NCI-H446 (cell line): Measurements from ENCODE around the gene PHOSPHO2.
A peak's percentile ranks its signal among the peaks of the same experiment; 100 is the strongest.
"Not testable (repeated sequence)": the region's sequence is repeated elsewhere in the genome, so short reads cannot be mapped to it uniquely, and the experiment has no call there.

Source experiments
- DNase-seq, 2 experiments: peaks; one replicate each; lab custom pipeline; 2025; lab: John Stamatoyannopoulos, UW

The PHOSPHO2 gene

DNA sequence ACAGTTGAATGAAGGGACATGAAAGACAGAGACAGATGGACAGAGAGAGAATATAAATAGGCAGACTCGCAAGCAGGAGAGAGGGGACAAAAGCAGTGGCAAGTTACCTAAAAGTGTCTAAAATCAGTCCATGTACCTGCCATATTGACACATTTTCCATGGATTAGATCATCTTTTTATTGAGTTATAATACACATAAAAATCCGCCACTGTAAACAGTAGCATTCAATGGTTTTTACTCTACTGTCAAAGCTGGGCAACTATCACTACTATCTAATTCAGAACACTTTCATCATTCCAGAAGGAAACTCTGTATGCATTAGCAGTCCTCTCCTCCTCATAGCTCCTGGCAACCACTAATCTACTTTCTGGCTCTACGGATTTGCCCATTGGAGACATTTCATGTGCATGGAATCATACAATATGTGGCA is 10.1 kb upstream of the PHOSPHO2 start:
- DNase-seq: no peak

DNA sequence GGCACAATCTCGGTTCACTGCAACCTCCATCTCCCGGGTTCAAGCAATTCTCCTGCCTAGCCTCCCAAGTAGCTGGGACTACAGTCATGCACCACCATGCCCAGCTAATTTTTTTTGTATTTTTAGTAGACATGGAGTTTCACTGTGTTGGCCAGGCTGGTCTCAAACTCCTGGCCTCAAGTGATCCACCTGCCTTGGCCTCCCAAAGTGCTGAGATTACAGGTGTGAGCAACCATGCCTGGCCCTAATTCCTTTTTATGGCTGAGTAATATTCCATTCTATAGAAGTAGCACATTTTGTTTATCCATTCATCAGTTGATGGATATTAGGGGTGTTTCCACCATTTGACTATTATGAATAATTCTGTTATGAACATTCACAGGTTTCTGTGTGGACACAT is 9.6 kb upstream of the PHOSPHO2 start:
- not testable (repeated sequence) for DNase-seq

DNA sequence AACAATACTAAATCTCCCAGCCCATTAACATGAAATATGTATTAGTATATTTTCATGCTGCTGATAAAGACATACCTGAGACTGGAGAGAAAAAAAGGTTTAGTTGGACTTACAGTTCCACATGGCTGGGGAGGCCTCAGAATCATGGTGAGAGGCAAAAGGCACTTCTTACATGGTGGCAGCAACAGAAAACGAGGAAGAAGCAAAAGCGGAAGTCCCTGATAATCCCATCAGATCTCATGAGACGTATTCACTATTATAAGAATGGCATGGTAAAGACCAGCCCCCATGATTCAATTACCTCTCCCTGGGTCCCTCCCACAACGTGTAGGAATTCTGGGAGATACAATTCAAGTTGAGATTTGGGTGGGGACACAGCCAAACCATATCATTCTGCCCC is 7.4 kb upstream of the PHOSPHO2 start:
- not testable (repeated sequence) for DNase-seq

DNA sequence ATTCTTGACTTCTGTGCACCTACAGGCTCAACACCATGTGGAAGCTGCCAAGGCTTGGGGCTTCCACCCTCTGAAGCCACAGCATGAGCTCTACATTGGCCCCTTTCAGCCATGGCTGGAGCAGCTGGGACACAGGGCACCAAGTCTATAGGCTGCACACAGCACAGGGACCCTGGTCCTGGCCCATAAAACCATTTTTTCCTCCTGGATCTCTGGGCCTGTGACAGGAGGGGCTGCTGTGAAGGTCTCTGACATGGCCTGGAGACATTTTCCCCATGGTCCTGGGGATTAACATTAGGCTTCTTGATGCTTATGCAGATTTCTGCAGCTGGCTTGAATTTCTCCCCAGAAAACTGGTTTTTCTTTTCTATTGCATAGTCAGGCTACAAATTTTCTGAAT is 6.3 kb upstream of the PHOSPHO2 start:
- DNase-seq: not testable (repeated sequence)

DNA sequence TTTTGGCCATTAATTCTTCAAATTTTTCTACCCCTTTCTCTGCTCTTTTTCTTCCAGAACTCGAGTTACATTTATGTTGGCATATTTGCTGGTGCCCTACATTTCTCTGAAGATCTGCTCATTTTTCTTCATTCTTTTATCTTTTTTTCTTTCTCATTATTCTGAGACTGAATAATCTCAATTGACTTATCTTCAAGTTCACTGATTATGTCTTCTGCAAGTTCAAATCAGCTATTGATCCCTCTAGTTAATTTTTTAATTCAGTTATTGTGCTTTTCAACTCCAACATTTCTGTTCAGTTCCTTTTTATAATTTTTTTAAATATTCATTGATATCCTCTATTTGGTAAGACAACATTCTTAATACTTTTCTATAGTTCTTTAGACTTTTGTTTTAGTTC is 3.3 kb upstream of the PHOSPHO2 start:
- no peak for DNase-seq

DNA sequence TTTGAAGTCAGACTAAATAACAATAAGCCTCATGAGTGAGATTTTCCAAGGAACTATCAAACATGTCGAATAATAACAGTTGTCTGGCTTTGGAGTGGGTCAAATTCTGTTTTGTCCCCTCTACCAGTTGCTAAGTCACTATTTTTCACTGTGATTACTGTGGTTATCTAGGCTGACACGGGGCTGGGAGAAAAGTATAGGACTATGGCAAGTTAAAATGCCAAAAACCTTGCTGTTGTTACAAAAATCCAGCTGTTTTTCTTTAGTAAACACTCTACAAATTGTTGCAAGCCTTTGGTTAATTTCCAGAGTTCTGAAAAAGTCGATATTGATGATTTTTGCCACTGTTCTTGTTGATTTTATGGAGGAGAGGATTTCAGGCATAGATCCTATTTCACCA is 1.6 kb upstream of the PHOSPHO2 start:
- no peak for DNase-seq

DNA sequence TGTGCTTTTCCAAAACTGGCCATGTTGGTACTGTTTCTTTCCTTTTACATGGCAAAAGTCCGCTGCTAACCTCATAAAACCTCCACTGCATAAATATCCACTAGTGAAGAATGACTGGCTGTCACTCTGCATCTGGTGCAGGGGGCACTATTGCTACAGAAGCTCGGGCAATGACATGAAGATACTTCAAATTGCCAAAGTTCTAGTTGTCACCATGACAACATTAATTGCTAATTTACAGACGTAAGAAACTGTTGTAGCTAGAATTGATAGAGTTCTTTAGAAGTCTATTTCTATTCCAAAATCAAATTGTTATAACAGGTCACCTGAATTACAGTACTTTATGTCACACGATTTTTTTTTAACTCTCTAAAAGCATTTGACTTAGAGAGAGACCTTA is 909 bp upstream of the PHOSPHO2 start:
- DNase-seq: peak in 1 of 2 experiments; percentile 8

DNA sequence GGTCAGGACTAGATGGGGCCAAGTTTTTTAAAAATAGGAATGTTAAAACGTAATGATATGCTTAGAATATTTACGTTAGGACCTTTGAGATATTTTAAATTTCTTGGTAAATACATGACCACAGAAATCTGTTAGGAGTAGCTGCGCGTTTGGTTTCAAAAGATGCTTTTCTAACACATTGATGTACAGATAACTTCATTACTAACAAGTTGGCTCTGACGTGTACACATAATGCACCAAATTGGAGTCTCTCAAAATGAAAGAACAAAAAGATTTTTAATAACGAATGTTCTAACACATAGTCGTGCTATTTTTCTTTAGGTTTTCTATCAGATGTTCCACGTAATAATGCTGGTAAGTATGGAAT is 608 bp downstream of the PHOSPHO2 start:
- DNase-seq: no peak

DNA sequence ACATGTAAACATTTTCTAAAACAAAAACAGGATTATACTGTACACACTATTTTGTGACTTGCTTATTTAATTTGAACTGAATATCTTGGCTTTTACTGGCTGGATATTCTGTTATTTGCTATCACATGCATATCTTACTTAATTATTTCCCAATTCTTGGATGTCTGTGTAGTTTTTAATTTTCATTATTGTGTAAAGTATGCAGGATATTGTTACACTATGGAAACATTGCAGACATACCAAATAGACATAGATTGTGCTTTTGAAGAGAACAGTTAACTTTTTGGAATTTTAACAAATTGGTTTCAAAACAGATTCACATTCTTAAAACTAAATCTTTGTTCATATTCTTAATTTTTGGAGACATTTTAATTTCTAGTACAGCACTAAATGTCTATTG is 2.1 kb downstream of the PHOSPHO2 start:
- no peak for DNase-seq

DNA sequence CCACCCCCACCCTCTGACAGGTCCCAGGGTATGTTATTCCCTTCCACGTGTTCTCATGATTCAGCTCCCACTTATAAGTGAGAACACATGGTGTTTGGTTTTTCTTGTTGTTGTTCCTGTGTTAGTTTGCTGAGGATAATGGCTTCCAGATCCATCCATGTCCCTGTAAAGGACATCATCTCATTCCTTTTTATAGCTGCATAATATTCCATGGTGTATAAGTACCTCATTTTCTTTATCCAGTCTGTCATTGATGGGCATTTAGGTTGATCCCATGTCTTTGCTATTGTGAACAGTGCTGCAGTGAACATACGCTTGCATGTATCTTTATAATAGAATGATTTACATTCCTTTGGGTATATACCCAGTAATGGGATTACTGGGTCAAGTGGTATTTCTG is 4.9 kb downstream of the PHOSPHO2 start:
- not testable (repeated sequence) for DNase-seq

DNA sequence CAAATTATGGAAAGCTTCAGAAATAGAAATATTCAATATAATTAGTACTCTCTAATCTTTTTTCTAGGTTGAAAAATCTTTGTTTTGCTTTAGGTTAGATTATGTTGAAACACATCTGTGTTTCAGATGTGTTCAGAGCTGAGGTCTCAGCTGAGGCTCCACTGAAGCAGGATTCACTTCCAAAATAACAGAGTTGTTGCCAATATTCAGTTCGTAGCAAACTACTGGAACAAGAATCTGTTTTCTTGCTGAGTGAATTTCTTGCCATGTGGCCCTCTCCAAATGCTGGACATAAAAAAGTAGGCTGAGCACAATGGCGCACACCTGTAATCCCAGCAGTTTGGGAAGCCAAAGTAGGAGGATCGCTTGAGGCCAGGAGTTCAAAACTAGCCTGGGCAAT is 8.7 kb downstream of the PHOSPHO2 start:
- peak in 1 of 2 experiments; percentile 5 for DNase-seq

DNA sequence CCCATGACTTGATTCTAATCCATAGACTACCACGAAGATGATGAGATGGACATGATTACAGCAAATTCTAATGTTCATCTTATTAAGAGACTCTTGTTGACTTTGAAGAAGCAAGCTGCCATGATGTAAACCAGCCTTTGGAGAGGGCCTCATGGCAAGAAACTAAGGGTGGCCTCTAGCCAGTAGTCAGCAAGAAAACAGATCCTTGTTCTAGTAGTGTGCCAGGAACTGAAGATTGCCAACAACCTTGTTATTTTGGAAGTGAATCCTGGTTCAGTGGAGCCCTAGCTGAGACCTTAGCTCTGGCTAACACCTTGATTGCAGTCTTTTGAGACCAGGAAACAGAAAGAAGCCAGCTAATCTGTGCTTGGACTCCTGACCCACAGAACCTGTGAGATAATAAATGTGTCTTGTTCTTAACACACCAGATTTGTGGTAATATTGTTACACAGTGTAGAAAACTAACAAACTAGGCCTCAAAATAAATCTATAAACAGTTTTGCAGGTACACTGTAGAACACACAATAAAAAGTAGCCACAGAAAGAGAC is 10.0 kb downstream of the PHOSPHO2 start:
- peak in 1 of 2 experiments; percentile 55 for DNase-seq

DNA sequence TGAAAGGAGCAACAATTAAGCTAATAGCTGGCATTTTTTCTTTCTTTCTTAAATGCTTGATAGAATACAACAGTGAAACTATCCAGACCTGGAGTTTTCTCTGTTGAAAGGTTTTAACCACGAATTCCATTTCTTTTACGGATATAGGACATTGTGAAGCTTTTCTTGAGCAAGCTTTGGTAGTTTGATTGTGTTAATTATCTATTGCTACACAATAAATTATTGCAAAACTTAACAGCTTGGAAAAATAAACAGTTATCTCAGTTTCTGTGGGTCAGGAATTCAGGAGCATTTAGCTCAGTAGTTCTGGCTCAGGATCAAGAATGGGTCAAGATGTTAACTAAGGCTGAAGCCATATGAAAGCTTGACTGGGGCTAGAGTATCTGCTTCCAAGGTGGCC is 11.7 kb downstream of the PHOSPHO2 start:
- peak in 1 of 2 experiments; percentile 6 for DNase-seq

DNA sequence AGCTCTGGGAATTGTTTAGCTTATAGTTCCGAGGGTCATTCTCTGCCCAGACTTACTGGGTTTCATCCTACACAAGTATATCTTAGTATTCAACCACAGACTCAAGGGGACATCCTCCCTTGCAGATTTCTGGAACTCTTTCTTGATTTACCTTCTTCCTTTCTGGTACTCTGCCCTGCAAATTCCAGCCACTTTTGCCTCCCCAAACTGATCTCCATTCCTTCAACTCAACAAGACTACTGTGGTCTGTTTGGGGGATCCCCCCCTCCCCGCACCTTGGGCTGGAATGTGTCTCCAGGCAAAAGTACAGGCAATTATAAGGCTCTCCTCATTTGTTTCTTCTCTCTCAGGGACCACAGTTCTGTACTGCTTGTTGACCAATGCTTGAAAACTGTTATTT is 13.4 kb downstream of the PHOSPHO2 start:
- no peak for DNase-seq

DNA sequence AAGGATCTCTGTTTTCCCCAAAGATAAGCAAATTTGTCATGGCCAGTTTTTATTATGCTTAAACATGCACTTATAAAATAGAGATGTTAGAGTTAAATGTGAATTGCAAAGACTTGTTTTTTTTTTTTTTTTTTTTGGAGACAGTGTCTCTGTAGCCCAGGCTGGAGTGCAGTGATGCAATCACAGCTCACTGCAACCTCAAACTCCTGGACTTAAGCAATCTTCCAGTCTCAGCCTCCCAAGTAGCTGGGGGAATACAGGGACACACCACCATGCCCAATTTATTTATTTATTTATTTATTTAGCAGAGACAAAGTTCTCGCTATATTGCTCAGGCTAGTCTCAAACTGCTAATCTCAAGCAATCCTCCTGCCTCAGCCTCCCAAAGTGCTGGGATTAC is 15.1 kb downstream of the PHOSPHO2 start:
- DNase-seq: no peak

DNA sequence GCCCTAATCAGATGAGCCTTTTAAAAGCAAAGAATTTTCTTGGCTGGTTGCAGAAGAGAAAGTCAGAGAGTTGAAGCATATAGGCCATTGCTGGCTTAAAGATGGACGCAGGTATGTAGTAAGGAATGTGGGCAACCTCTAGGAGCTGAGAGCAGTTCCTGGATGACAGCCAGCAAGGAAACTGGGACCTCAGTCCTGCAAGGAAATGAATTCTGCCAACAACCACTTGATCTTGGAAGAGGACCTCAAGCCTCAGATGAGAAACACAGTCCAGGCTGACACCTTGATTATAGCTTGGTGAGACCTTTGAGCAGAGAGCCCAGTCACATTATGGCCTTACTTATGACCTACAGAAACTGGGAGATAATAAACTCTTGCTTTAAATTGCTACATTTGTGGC is 15.7 kb downstream of the PHOSPHO2 start:
- no peak for DNase-seq

DNA sequence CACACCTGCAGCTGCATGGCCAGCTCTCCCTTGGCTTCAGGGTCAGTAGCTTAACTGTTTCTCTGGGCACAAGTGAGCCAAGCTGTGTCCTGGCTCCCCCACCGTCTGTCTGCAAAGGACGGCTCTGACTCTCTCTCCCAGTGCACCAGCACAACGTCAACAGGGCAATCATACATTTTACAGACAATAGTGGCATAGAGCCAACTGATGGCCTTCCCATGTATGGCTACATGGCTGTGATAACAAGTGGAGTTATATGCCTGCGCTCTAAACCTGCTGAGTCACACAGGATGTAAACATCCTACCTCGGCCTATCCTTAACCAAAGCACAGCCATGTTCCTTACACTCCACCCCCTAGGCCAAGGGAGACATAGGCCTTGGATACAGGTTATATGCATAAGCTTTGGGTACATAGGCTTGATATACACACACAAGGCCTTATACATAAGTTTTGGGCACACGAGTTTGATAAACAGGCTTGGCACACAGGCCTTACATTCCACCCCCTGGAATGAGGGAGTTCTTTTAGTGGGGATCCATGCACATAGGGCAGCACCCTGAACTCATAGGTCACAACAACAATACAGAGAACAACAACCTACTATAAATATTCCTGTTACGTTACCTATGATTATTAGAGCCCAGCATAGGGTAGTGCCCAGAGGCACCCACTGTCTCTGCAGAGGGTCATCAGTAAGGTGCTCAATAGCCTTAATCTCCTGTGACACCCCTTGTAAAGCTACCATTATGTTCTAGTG is 17.7 kb downstream of the PHOSPHO2 start:
- no peak for DNase-seq

DNA sequence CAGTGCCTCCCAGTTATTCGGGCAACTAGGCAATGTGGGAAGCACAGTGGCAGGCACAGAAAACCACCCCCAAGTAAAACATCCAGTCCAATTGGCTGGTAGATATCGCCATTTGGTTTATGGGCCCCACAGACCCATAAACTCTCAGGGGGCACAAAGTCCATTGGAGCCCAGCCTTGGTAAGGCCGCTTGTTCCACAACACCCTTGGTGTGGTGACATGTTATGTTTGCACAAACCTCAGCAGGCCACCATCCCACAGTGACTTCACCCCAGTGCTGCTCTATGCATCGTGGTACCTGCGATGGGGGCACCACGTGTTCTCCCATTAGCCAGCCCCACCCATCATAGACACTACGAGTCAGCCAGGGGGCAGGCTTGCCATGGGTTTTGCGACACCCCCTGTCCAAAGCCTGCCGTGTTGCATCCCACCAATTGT is 18.5 kb downstream of the PHOSPHO2 start:
- no peak for DNase-seq

DNA sequence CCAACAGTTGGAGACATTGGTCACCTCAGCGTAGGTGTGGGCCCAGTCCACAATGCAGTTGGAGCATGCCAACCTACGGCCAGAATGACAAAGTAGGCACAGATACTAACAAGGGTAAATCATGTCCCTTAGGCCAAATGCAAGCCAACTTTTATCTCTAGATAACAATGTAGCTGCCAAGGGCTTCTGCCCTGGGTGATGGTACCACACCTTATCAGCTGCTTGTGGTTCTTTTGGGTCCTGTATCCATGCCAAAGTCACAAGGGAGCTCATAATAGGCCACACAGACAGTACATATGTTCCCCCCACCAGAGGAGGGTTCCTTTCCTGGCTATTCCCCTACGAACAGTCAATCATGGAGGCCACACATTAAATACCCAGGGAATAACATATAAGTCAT is 19.1 kb downstream of the PHOSPHO2 start:
- DNase-seq: no peak

DNA sequence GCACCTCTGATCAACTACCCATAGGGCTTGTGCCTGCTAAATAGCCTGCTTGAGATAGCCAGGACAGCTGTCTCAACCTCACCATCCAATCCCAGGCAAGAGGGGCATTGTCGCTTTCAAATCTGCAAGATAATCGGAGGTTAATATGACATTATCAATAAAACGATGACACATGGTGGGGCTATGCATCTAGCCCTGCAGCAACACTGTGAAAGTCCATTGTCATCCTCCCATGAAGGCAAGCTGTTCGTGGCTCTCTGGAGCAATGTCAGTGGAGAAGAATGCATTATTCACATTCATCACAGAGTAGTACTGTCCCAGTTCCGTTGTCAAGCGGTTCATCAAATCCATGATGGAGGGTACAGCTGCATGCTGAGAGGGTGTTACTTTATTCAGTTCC is 20.4 kb downstream of the PHOSPHO2 start:
- no peak for DNase-seq

DNA sequence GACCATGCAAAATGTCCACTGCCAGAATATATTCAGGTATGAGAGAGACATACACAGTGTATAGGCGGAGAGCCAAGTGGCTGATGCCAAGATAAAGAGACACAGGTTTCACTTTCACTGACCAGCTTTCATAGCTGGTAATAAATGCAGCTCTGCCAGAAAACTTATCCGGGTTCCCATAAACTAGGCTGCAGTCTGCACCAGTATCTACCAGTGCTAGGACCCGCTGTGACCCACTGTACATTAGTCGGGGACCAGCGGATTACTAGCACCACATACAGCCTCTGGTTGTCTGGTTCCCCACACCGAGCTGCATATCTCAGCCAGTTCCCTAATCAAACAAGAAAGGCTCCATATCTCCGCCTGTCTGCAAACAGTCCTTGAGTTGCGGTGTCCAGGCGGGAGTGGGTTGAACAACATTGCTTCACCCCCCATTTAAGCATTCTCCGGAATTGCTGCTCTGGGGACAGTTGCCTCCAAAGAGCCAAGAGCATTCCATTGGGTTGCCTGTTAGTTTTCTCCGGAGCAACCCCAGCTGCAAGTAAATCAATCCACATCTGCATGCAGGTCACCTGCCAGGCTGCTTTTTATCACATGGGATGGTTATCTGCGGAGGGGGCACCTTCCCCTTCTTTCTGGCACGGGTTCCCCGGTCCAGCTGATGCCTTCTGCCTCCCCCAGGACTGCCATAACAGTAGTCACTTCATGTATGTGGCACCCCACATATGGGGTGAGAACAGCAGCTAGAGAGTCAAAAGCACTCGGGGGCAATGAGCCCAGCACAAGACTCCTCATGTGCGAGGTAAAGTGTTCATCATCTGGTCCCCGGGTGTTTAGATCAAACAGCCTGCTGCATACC is 21.3 kb downstream of the PHOSPHO2 start:
- DNase-seq: peak in 1 of 2 experiments; percentile 13

DNA sequence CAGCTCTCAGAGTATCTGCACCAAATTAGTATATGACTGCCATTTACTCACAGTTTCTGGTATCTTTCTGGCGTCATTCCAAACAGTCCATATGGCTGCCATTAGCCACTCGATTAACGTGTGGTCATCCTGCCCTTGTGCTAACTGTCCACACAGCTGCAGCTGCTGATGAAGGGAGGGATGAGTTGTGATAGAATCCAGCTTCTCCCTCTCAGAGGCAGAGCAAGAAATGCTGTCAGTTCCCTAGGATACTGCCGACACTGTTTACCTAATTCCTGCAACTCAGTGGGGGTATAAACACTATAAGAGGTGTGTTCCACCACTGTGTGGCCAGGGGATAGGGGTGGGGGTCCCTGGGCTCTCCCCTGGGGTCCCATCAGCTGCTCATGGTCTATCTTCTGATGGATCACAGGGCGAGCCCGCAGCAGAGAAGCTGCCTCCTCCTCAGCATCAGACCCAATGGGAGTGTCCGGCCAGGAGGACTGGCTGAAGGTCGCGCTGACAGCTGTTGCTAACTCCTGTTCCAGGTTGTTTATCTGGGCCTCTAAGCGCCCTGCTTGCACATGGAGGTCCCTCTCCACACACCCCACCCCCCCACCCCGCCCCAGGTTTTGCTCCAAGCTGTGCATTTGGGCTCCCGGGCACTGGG is 22.1 kb downstream of the PHOSPHO2 start:
- DNase-seq: no peak
